Activated naive CD8-positive, alpha-beta T cell treated with anti-CD3 and anti-CD28 coated beads for 36 hours (primary cell): Measurements from ENCODE around the gene NCAM1. TPM values are rescaled to one million over a fixed set of nuclear protein-coding genes. Genes with fewer than 3 reads are reported as not detected.

ENCODE experiments used
- DNase-seq: peaks from one replicate; pipeline ENCODE4 v3.0.0; 2021
- H3K27ac Mint-ChIP-seq: one replicate; pipeline ENCODE4 v1.8.0; 2022; ENCODE audit warnings: mild to moderate bottlenecking, moderate library complexity, mixed read lengths
- H3K27me3 Mint-ChIP-seq: one replicate; pipeline ENCODE4 v1.8.0; 2022; ENCODE audit warnings: mild to moderate bottlenecking, mixed read lengths
- H3K36me3 Mint-ChIP-seq: one replicate; pipeline ENCODE4 v1.8.0; 2021; ENCODE audit warnings: mild to moderate bottlenecking, mixed read lengths
- H3K4me1 Mint-ChIP-seq: one replicate; pipeline ENCODE4 v1.8.0; 2021; ENCODE audit warnings: mixed read lengths
- H3K4me3 Mint-ChIP-seq: one replicate; pipeline ENCODE4 v1.8.0; 2022; ENCODE audit warnings: mild to moderate bottlenecking, moderate library complexity, mixed read lengths
- H3K9me3 Mint-ChIP-seq: one replicate; pipeline ENCODE4 v1.8.0; 2022; ENCODE audit warnings: mixed read lengths
- total RNA-seq, 2 experiments: library from RNA; stranded (reverse); gene quantifications; one replicate each; pipeline ENCODE4 v1.2.3, GENCODE V29; 2021

The NCAM1 gene
- total RNA-seq, 2 experiments from 2014 or later, result 0.16 TPM; not detected in 1

DNA sequence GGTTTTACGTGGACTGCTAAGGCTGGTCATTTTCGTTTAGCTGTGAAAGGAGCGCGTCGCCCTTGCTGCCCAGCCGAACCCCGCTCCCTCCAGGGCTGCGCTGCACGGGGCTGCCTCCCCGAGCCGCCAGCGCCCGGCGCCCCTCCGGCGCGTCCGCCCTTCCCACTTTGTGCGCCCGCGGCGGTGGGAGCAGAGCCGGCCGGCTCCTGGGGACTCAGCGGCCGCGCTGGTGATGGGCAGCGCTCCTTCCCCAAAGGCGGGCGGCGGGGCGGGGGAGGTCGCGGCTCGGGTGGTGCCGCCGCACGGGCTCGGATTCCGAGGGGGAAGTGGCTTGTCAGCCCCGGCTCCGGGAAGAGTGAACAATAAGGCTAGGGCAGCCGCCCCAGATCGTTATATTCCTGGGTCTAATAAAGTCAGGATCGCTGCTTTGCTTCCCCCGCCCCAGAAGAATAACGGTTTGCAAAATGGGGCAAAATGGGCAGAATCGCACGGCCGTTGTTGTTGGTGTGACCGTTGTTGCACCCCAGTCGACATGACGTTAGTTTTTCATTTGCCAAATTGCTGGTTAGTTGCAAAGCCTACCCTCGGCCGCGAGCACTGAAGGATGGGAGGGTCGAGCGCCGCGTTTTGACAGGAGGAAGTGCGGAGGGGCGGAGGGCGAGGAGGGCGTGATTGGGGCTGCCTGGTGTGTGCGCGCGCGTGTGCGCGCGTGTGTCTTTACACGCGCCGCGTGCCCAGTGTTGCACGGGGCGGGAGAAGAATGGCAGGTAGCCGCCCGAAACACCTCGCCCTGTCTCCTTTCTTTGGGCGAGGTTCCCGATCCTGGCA is 745 bp downstream of the NCAM1 start:
- H3K4me1 Mint-ChIP-seq, result peaks cover 12% of the 10 kb centered on the region
- no peaks in the 10 kb centered on the region for H3K9me3 Mint-ChIP-seq
- no peak for DNase-seq
- peaks cover 80% of the 10 kb centered on the region for H3K27me3 Mint-ChIP-seq
- H3K4me3 Mint-ChIP-seq, result peak overlapping the region; percentile 73
- H3K27ac Mint-ChIP-seq, result no peak overlapping the region
- peaks cover 3% of the 10 kb centered on the region for H3K36me3 Mint-ChIP-seq

DNA sequence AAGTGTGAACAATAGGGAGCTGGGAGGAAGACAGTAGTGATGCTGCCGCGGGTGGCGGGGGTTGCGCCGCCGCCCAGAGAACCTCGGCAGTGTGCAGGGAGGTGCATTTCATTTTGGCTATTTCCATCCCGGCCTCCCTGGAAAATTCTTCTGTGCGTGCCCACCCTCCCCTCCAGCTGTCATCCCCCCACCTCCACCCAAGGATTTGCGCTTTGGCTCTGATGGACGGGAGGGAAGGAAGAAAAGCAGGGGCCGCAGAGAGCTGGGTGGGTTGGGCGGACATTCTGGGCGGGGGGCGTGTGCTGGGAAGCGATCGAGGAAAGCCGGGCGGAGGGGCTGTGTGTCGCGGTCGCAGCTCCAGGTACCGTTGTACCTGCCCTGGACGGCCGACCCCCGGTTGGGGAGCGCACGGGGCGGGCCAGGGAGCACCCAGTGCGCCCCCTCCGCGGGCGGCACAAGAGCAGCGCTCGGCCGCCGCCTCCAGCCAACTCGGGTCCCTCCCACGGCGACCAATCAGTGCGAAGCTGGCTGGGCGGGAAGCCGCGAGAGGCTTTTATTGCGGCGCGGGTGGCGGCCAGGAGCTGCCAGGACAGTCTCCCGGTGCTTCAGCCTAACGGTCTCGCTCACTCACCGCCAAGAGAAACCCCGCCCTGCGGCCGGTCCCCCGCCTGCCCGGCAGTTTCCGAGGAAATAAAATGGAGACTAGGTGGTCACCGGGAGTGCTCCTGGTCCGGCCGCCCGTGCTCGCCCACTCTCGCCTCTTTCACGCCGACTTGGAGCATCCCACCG is 1.6 kb downstream of the NCAM1 start:
- peaks cover 3% of the 10 kb centered on the region for H3K36me3 Mint-ChIP-seq
- no peaks in the 10 kb centered on the region for H3K9me3 Mint-ChIP-seq
- no peak for DNase-seq
- H3K4me1 Mint-ChIP-seq, result peaks cover 12% of the 10 kb centered on the region
- peak overlapping the region; percentile 73 for H3K4me3 Mint-ChIP-seq
- peaks cover 78% of the 10 kb centered on the region for H3K27me3 Mint-ChIP-seq
- H3K27ac Mint-ChIP-seq, result no peak overlapping the region

DNA sequence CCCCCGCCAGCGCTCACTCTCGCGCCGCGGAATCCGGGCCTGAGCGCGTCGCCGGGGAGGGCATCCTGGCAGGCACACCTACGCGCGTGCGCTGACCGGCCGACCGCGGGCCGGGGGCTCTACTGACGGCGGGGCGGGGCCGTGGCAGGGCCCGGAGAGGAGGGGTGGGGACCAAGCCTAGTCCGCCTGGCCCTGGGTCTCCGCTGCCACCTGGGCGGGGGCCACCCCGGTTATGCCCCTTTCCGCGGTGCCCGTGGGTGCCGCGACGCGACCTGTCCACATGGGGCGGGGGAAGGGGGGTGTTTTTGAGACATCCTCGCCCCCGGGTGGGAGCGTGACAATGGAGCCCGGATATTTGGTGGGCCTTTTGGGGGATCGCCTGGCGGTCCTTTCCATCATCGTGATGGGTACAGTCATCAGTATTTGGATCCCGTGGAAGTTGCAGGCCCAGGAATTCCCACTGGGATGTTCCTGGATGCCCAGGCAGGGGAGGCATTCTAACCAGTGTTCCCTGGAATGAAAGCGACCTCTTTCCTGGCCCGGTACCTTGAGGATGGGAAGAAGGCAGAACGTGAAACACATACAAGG is 2.2 kb downstream of the NCAM1 start:
- DNase-seq, result no peak
- H3K9me3 Mint-ChIP-seq, result no peaks in the 10 kb centered on the region
- H3K36me3 Mint-ChIP-seq, result peaks cover 3% of the 10 kb centered on the region
- peaks cover 12% of the 10 kb centered on the region for H3K4me1 Mint-ChIP-seq
- H3K4me3 Mint-ChIP-seq, result no peak overlapping the region
- H3K27me3 Mint-ChIP-seq, result peaks cover 71% of the 10 kb centered on the region
- H3K27ac Mint-ChIP-seq, result no peak overlapping the region

DNA sequence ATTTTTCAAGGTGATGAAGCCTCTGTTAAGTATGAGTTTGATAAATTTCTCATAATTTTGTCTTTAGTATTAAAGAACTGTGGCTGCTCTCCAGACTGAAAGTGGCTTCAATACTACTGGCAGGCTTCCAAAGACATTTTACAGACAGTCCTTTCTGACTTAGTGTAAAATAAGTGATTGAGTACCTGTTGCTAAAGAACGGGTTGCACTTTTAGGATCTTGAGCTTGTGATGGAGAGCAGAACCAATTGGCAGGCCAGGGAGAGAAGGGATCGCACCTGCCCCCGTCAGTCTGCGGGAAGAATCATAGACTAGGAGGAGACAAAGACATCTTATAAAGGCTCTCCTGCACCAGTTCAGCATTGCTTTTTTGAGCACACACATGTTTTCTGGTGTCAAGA is 4.4 kb downstream of the NCAM1 start:
- Mint-ChIP-seq H3K4me3 (no peak overlapping the region), H3K27me3 (peaks cover 64% of the 10 kb centered on the region), H3K9me3 (no peaks in the 10 kb centered on the region), H3K27ac (no peak overlapping the region), H3K4me1 (peaks cover 12% of the 10 kb centered on the region), H3K36me3 (peaks cover 3% of the 10 kb centered on the region)
- DNase-seq, result no peak

DNA sequence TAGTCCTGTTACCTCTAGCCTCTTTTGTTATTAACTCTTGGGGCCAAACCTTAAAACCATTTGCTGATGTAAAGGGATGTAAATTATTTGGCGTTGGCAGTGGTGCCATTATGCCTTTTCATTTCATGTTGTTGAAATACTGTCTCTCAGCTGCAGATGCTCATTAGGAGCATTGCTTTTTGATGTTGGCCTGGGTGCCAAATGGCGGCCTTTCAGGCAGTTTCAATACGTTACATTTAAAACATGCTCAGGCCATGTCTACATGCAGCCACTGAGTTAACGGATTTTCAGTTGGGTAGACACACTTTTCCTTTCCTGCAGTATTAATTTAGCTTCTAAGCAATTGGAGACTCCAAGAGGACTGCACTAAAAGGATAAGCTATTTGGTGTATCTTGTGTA is 5.3 kb downstream of the NCAM1 start:
- Mint-ChIP-seq H3K4me1 (peaks cover 6% of the 10 kb centered on the region), H3K27me3 (peaks cover 55% of the 10 kb centered on the region), H3K4me3 (no peak overlapping the region), H3K9me3 (no peaks in the 10 kb centered on the region), H3K27ac (no peak overlapping the region), H3K36me3 (peaks cover 3% of the 10 kb centered on the region)
- no peak for DNase-seq

DNA sequence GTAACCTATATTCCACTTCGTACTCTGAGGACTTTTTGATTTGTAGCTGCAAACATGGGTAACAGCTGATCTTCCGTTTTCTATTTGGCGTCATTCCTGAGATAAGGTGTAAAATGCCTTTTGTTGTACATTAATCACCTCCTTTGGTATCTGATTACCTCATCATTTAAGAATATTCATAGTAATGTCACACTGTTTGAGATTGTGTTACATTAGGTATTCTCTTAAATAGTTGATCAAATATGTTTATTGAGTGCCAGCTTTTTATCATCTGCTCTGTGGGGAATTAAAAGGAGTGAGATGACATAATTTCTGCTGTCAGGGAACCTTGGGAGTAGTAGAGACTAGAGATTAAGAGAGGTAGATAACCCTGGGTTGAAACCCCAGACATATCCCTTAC is 5.9 kb downstream of the NCAM1 start:
- Mint-ChIP-seq H3K4me3 (no peak overlapping the region), H3K9me3 (no peaks in the 10 kb centered on the region), H3K36me3 (peaks cover 3% of the 10 kb centered on the region), H3K27me3 (peaks cover 52% of the 10 kb centered on the region), H3K27ac (no peak overlapping the region), H3K4me1 (peaks cover 5% of the 10 kb centered on the region)
- no peak for DNase-seq

DNA sequence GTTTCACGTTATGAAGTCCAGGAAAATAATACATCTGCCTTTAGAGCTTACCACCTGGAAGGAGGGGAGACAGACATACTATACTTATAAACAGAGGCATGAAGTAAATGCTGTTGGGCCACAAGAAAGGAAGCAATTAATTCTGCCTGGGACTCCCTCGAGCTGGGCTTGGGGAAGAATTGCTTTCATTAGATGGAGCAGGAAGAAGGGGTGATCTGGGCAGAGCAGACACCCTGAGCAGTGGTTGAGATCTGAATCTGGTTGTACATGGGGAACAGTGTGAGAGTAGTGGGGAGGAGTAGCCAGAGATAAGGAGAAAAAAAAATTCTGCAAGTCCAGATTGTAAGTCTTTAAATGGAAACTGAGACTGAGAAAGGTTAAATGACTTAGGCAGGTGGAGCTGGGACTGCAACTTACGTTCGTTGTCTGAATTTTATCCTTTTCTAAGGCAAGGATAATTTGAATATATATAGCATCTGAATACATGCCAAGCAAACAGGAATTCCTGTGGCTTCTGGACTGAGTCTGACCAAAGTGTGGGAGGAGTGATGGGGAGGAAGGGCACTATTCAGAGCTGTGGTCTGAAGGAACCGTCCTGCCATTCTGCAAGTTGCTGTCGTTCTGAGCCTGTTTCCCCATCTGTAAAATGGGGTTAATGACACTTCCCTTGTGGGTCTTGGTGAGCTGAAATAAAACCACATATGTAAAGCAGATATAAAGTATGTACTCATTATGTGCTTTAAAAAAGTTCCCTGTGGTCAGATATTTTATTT is 7.9 kb downstream of the NCAM1 start:
- Mint-ChIP-seq H3K27me3 (peaks cover 39% of the 10 kb centered on the region), H3K36me3 (no peaks in the 10 kb centered on the region), H3K9me3 (no peaks in the 10 kb centered on the region), H3K27ac (no peak overlapping the region), H3K4me3 (no peak overlapping the region), H3K4me1 (no peaks in the 10 kb centered on the region)
- DNase-seq, result no peak

DNA sequence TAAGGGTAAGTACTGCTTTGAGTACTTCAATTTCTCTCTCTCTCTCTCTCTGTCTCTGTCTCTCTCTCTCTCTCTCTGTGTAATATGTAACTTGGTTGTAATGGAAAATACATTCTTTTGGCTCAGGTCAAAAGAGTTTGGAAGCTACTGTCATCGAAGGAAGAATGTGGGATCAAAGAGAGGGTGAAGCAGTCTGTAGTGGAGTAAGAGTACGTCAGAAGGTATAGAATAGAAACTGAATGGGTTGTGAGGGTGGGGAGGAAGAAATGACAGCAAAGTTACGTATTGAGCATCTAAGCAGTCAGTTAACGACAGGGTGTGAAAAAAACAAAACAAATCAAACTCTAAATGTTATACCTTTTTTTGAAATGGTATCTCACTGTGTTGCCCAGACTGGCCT is 10.0 kb downstream of the NCAM1 start:
- no peak for DNase-seq
- no peak overlapping the region for H3K4me3 Mint-ChIP-seq
- H3K36me3 Mint-ChIP-seq, result no peaks in the 10 kb centered on the region

DNA sequence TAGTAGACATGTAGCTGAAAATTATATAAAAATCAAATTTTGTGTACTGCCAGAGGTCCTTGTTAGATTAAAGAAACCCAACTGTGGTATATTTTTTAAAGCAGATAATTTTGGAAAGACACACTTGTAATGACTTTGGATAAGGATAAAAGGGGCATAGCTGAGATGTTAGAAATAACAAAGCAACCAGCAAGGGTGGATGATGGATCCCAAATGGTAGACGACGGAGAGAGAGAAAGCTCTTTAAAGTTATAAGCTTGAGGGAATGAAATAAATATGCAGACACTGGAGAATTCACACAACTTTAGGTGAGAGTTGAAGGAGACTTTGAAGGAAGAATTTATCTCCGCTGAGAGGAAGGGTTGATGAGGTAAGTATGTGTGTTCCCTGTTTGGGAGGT is 10.6 kb downstream of the NCAM1 start:
- Mint-ChIP-seq H3K36me3 (no peaks in the 10 kb centered on the region), H3K27me3 (peaks cover 19% of the 10 kb centered on the region), H3K4me3 (no peak overlapping the region), H3K9me3 (no peaks in the 10 kb centered on the region), H3K4me1 (no peaks in the 10 kb centered on the region), H3K27ac (no peak overlapping the region)
- DNase-seq, result no peak

More for the DNA sequence above, 10.0 kb downstream of the NCAM1 start:
- Mint-ChIP-seq H3K4me1 (no peaks in the 10 kb centered on the region), H3K27ac (no peak overlapping the region), H3K9me3 (no peaks in the 10 kb centered on the region), H3K27me3 (peaks cover 25% of the 10 kb centered on the region)

DNA sequence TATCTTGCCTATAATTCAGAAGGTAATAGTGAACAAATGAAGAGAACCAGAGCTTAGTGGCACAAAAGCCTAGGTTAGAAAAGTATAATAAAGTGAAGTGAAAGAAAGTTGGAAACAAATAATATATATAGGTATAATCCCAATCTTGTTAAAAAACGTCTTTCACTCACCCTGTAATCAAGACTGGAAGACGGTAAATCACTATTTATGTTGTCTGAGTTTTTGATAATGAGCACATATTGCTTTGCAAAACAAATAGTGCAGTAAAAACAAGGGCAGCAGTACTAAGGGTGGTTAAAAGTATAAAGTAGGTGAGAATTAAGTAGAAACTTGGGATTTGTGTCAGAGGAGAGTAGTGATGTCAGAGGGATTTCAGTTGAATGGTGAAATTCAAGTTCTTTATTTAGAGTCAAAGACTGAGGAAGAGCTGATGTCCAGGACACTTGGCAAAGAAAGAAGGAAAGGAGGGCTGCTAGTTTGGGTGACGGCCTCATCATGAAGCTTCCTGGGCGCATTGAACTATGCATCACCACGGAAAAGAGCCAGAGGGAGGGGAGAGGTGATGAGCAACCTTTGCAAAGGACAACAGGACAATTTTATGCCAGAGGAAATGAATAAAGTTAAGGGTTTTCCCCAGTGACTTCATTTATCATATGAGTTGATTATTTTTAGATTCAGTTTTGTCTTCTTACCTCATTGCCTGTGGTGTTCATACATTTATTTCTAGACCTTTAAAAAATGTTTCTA is 11.4 kb downstream of the NCAM1 start:
- H3K27ac Mint-ChIP-seq, result no peak overlapping the region
- H3K4me3 Mint-ChIP-seq, result no peak overlapping the region
- DNase-seq, result no peak
- H3K9me3 Mint-ChIP-seq, result no peaks in the 10 kb centered on the region
- no peaks in the 10 kb centered on the region for H3K36me3 Mint-ChIP-seq
- no peaks in the 10 kb centered on the region for H3K4me1 Mint-ChIP-seq
- peaks cover 14% of the 10 kb centered on the region for H3K27me3 Mint-ChIP-seq

DNA sequence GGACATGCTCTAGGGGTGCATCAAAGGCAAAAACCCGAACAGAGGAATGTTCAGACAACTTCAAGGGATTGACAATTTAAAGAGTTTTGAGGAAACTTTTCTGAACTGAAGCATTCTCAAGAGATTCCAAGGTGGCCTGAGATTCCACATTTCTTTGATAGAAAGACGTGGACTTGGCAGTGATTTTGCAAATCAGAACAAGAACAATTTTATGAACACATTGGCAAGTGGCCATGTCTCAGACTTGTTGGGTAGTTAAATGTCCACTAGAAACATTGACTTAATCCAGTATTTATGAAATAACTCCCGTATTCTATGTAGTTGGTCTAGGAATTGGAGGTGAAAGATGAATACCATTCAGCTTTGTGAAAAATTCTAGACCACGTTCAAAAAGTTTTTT is 13.8 kb downstream of the NCAM1 start:
- no peaks in the 10 kb centered on the region for H3K36me3 Mint-ChIP-seq
- no peak overlapping the region for H3K27ac Mint-ChIP-seq
- H3K4me1 Mint-ChIP-seq, result no peaks in the 10 kb centered on the region
- H3K27me3 Mint-ChIP-seq, result peaks cover 12% of the 10 kb centered on the region
- DNase-seq, result no peak
- no peak overlapping the region for H3K4me3 Mint-ChIP-seq
- H3K9me3 Mint-ChIP-seq, result no peaks in the 10 kb centered on the region

DNA sequence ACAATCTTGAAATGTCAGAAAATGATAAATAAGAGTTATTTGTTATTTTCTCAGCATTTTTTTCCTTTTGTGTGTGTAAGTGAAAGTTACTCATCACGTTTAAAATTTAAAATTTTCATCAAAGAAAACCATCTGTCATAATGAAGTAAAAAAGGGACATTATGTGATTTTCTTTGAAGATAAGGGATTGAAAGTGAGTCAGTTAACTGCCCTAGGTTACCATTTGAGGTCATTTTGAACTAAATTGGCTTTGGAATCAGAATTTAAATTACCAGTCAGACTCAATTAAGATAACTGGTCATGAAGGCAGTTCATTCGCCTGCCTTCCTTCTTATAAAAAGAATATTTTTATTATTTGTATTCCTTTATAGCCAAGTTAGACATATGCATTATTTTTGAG is 14.3 kb downstream of the NCAM1 start:
- DNase-seq, result no peak
- H3K4me3 Mint-ChIP-seq, result no peak overlapping the region
- H3K36me3 Mint-ChIP-seq, result no peaks in the 10 kb centered on the region
- H3K27me3 Mint-ChIP-seq, result peaks cover 12% of the 10 kb centered on the region
- no peak overlapping the region for H3K27ac Mint-ChIP-seq
- no peaks in the 10 kb centered on the region for H3K4me1 Mint-ChIP-seq
- no peaks in the 10 kb centered on the region for H3K9me3 Mint-ChIP-seq

DNA sequence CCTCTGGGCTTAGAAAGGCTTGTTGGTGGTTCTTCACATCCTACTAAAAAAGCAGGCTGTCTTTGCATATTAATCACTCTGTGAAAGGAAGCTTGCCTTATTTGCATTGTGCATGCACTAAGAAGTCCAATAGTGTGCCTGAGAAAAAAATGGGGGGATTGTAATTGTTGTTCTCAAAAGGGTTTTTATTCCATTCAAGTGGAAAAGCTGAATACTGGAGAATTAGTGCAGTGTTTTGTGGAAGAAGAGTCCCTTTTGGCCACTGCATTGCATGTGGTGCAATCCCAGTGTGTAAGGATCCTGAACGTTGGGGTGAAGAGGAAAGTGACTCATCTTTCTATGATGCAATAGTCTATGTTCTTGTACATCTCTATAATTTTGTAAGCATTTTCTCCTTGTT is 16.5 kb downstream of the NCAM1 start:
- Mint-ChIP-seq H3K27me3 (peaks cover 12% of the 10 kb centered on the region), H3K36me3 (no peaks in the 10 kb centered on the region), H3K4me3 (no peak overlapping the region), H3K27ac (no peak overlapping the region), H3K9me3 (no peaks in the 10 kb centered on the region), H3K4me1 (no peaks in the 10 kb centered on the region)
- DNase-seq, result no peak

DNA sequence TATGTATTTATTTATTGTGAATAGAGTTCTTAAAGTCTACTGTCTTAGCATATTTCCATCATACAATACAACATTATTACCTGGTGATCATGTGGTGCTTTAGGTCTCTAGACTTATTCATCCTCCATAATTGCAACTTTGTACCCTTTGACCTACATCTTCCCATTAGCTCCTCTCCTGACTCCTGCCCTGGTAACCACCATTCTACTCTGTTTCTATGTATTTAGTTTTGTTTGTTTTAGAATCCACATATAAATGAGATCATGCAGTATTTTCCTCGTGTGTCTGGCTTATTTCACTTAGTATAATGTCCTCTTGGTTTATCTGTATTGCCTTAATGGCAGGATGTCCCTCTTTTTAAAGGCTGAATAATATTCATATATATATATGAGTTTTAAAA is 22.7 kb downstream of the NCAM1 start:
- Mint-ChIP-seq H3K27ac (no peak overlapping the region), H3K4me1 (no peaks in the 10 kb centered on the region), H3K4me3 (no peak overlapping the region), H3K36me3 (no peaks in the 10 kb centered on the region), H3K27me3 (peaks cover 15% of the 10 kb centered on the region), H3K9me3 (peaks cover 10% of the 10 kb centered on the region)
- no peak for DNase-seq
